Spleen (tissue), 11 donors: ENCODE data around the gene GBX1. TPM values are rescaled to one million over a fixed set of nuclear protein-coding genes. Genes with fewer than 3 reads are reported as not detected.

Experiments
- DNase-seq: peaks from one replicate; pipeline ENCODE4 v3.0.0-alpha.2; 2020
- H3K27ac ChIP-seq, 8 donors: fragments of 200-600 bp; sonication (generic) in 7 of 8; 1 replicate in 4 of 8; 2 replicates in 4 of 8; pipeline versions ENCODE4 v1.5.0 to v1.8.0; 2016 to 2021; ENCODE audit warnings: inconsistent platforms in 4 of 8, mild to moderate bottlenecking in 4 of 8, moderate library complexity in 1 of 8
- H3K27me3 ChIP-seq, 7 donors: fragments of 200-600 bp; sonication (generic) in 6 of 7; replicated peaks in 1 of 7; 1 replicate in 4 of 7; 2 replicates in 3 of 7; pipeline versions ENCODE4 v1.5.0 to v1.8.0; 2016 to 2021; ENCODE audit warnings: inconsistent platforms in 3 of 7, mild to moderate bottlenecking in 1 of 7
- H3K36me3 ChIP-seq, 6 donors: fragments of 200-600 bp; sonication (generic) in 5 of 6; 1 replicate in 4 of 6; 2 replicates in 2 of 6; pipeline versions ENCODE4 v1.5.0 to v1.8.0; 2016 to 2021; ENCODE audit warnings: inconsistent platforms in 2 of 6
- H3K4me1 ChIP-seq, 6 donors: fragments of 200-600 bp; sonication (generic) in 5 of 6; 1 replicate in 3 of 6; 2 replicates in 3 of 6; pipeline versions ENCODE4 v1.5.0 to v1.8.0; 2016 to 2021; ENCODE audit warnings: inconsistent platforms in 3 of 6
- H3K4me3 ChIP-seq, 8 donors: fragments of 200-600 bp; sonication (generic) in 7 of 8; 1 replicate in 4 of 8; 2 replicates in 4 of 8; pipeline versions ENCODE4 v1.5.0 to v1.8.0; 2016 to 2021; ENCODE audit warnings: inconsistent platforms in 4 of 8, mild to moderate bottlenecking in 4 of 8, moderate library complexity in 2 of 8
- H3K9me3 ChIP-seq, 8 donors: fragments of 200-600 bp; sonication (generic) in 7 of 8; 1 replicate in 4 of 8; 2 replicates in 4 of 8; pipeline versions ENCODE4 v1.5.0 to v1.8.0; 2016 to 2021; ENCODE audit warnings: inconsistent platforms in 4 of 8
- POLR2A ChIP-seq, 3 donors: fragments of 450-650 bp; IDR thresholded peaks; one replicate each; pipeline ENCODE4 v1.5.1; 2017; ENCODE audit warnings: antibody characterized with exemption in 3 of 3, mild to moderate bottlenecking in 1 of 3
- POLR2AphosphoS5 ChIP-seq, 3 donors: sonication (generic); formaldehyde crosslinking; IDR thresholded peaks; one replicate each; pipeline ENCODE4 v1.5.1; 2017; ENCODE audit warnings: antibody characterized with exemption in 3 of 3
- WGBS, 5 donors: extraction: QIAGEN DNeasy Blood & Tissue Kit in 3 of 5; methylation state at CpG; one replicate each; pipeline versions ENCODE4 v1.1.5 to v1.1.7; 2013 to 2018; 5-methylcytosine and 5-hydroxymethylcytosine counted together
- intact Hi-C: fragments of 100-400 bp; cut with DNase I; formaldehyde crosslinking; loops from one replicate; pipeline ENCODE4 v1.15.0; 2023; ENCODE audit warnings: low total_unique reads
- polyA plus RNA-seq, 3 donors: library from polyadenylated mRNA; stranded (reverse); fragments of 200-250 nt; gene quantifications; one replicate each; pipeline ENCODE4 v1.2.1, GENCODE V29; 2013
- total RNA-seq, 7 donors: library from RNA; depleted of rRNA in 3 of 7; stranded (reverse); fragments of >200 nt in 3 of 7; fragmentation: NEBNext Ultra II Directional in 4 of 7; extraction: Animal tissue kit (Norgen Biotek cat#: 25700) in 4 of 7; gene quantifications; one replicate each; pipeline versions ENCODE4 v1.1.0 to v1.2.1, GENCODE V29; 2016 to 2021
- TF ChIP-seq, protein P1 (sequence below), 11 experiments: fragments of 200-600 bp in 7 of 11; fragments of 450-650 bp in 4 of 11; sonication (generic) in 4 of 11; IDR thresholded peaks in 8 of 11; conservative IDR thresholded peaks in 3 of 11; 1 replicate in 7 of 11; 2 replicates in 4 of 11; pipeline versions ENCODE4 v1.4.0 to v1.8.0; 2016 to 2021; ENCODE audit warnings: antibody characterized with exemption in 11 of 11, inconsistent platforms in 4 of 11, mild to moderate bottlenecking in 1 of 11
- donor health status: healthy with polysubstance abuse.
- donor health status: DM: no; HTN: no; CAD: no; lungs with moderate emphysema.
- donor health status: DM: no; HTN: no; CAD: no.
- donor health status: Bipolar disorder and iron deficiency.
- donor health status: healthy.
- donor health status: DM: no; HTN: no; CAD: no.
- donor health status: DM: yes; HTN: yes; CAD: no.

GBX1 gene
- total and polyA plus RNA-seq, 10 donors: not detected

GRCh38 chr7:151113344-151114150 is 53.9 kb downstream of the GBX1 start:
- Histone ChIP-seq H3K9me3 (no peaks in the 10 kb centered on the region), H3K4me3 (no peak overlapping the region), H3K4me1 (peaks cover 0 to 56% (median 26%) of the 10 kb centered on the region in 6 donors), H3K36me3 (peaks cover 0 to 21% (median 5%) of the 10 kb centered on the region in 6 donors), H3K27ac (peak overlapping the region in 1 of 8 donors; percentile 7), H3K27me3 (peaks cover 0 to 21% (median 0%) of the 10 kb centered on the region in 7 donors)
- 79 to 89% (median 86%) methylated on average over 13 of the region's 13 CpGs for WGBS, 5 donors
- DNase-seq: no peak
- TF ChIP-seq, protein P1, sequence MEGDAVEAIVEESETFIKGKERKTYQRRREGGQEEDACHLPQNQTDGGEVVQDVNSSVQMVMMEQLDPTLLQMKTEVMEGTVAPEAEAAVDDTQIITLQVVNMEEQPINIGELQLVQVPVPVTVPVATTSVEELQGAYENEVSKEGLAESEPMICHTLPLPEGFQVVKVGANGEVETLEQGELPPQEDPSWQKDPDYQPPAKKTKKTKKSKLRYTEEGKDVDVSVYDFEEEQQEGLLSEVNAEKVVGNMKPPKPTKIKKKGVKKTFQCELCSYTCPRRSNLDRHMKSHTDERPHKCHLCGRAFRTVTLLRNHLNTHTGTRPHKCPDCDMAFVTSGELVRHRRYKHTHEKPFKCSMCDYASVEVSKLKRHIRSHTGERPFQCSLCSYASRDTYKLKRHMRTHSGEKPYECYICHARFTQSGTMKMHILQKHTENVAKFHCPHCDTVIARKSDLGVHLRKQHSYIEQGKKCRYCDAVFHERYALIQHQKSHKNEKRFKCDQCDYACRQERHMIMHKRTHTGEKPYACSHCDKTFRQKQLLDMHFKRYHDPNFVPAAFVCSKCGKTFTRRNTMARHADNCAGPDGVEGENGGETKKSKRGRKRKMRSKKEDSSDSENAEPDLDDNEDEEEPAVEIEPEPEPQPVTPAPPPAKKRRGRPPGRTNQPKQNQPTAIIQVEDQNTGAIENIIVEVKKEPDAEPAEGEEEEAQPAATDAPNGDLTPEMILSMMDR (IDR thresholded peaks at IDR 0.05 in 8 of 11, conservative IDR thresholded peaks at IDR 0.05 in 3 of 11): no peak
- no peak for TF ChIP-seq POLR2AphosphoS5 (IDR thresholded peaks at IDR 0.05)
- TF ChIP-seq POLR2A (IDR thresholded peaks at IDR 0.05): no peak
- intact Hi-C loops: loop anchor here (5.0 kb wide), 2 partner anchors 81 to 216 kb away; no protein-coding TSS in a partner anchor

DNA sequence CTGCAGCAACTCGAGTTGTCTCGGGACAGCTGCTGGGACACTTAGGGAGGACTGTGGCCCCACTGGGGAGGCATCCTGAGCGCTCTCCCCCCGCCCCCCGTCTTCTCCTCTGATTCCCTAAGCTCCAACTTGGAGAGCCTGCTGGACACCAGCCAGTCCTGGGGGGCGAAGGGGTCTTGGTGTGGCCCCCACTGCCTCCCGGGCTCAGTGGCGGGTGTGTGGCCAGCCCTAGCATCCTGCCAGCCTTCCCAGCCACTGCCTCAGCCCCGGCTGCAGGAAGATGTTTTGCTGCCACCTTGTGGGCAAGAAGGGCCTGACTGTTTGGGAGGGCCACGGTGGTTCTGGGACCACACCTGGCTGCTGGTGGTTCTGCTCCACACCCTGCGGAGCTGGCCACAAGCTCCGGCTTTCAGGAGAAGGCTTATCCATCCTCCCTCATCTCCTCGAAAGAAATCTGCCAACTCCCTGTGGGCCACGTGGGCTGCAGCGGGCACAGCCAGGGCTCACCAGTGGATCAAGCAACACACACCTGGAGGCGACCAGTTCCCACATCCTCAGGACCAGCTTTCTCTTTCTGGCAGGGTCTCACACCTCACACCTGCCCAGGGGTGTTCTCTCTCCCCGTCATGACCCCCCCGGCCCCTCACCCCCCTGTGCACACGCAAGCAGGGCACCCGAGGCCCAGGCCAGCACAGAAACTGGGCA is 56.4 kb downstream of the GBX1 start:
- Histone ChIP-seq H3K4me1 (peaks cover 0 to 40% (median 20%) of the 10 kb centered on the region in 6 donors), H3K27me3 (peaks cover 0 to 20% (median 0%) of the 10 kb centered on the region in 7 donors), H3K4me3 (no peak overlapping the region), H3K9me3 (no peaks in the 10 kb centered on the region), H3K27ac (no peak overlapping the region), H3K36me3 (peaks cover 0 to 11% (median 0%) of the 10 kb centered on the region in 6 donors)
- intact Hi-C loops: loop anchor here (5.0 kb wide), 2 partner anchors 79 to 214 kb away; no protein-coding TSS in a partner anchor
- TF ChIP-seq POLR2AphosphoS5 (IDR thresholded peaks at IDR 0.05) (peak; percentile 55 to 70 (median 68)), POLR2A (IDR thresholded peaks at IDR 0.05) (no peak)
- TF ChIP-seq, protein P1 (IDR thresholded peaks at IDR 0.05 in 8 of 11, conservative IDR thresholded peaks at IDR 0.05 in 3 of 11): peak; percentile 74 to 95 (median 91)
- 38 to 53% (median 44%) methylated on average over 16 to 20 of the region's 20 CpGs for WGBS, 5 donors
- DNase-seq: peak; percentile 92

- Histone ChIP-seq H3K36me3 (peaks cover 0 to 11% (median 0%) of the 10 kb centered on the region in 6 donors), H3K4me3 (no peak overlapping the region), H3K27me3 (peaks cover 0 to 13% (median 0%) of the 10 kb centered on the region in 7 donors), H3K9me3 (no peaks in the 10 kb centered on the region), H3K27ac (peak overlapping the region in 1 of 8 donors; percentile 4), H3K4me1 (peaks cover 0 to 33% (median 17%) of the 10 kb centered on the region in 6 donors)
- no peak for DNase-seq
- TF ChIP-seq POLR2AphosphoS5 (IDR thresholded peaks at IDR 0.05): no peak
- no peak for TF ChIP-seq POLR2A (IDR thresholded peaks at IDR 0.05)
- TF ChIP-seq, protein P1 (IDR thresholded peaks at IDR 0.05 in 8 of 11, conservative IDR thresholded peaks at IDR 0.05 in 3 of 11): no peak
- intact Hi-C loops: loop anchor here (5.0 kb wide), 2 partner anchors 78 to 213 kb away; no protein-coding TSS in a partner anchor
- 73 to 87% (median 78%) methylated on average over 11 of the region's 11 CpGs for WGBS, 5 donors
These were observed 57.1 kb downstream of the GBX1 start for GRCh38 chr7:151110236-151110940.
